HEK293 (cell line): Measurements from ENCODE around the gene BRPF1.

ENCODE experiments used
- BCL6B ChIP-seq: fragments of 450-650 bp; formaldehyde crosslinking; IDR thresholded peaks from 2 replicates; pipeline ENCODE4 v1.5.1; 2017; ENCODE audit warnings: missing biosample characterization, missing genetic modification characterization
- YY1 ChIP-seq: fragments of 450-650 bp; formaldehyde crosslinking; IDR thresholded peaks from 2 replicates; pipeline ENCODE4 v1.5.1; 2018; ENCODE audit warnings: missing biosample characterization, missing genetic modification characterization
- ZFP3 ChIP-seq: fragments of 450-650 bp; formaldehyde crosslinking; IDR thresholded peaks from 2 replicates; pipeline ENCODE4 v1.5.1; 2016; ENCODE audit warnings: low read depth, missing biosample characterization, missing genetic modification characterization
- ZNF114 ChIP-seq: fragments of 450-650 bp; formaldehyde crosslinking; IDR thresholded peaks from 2 replicates; pipeline ENCODE4 v1.5.0; 2017; ENCODE audit warnings: missing biosample characterization, missing genetic modification characterization
- ZNF175 ChIP-seq: fragments of 450-650 bp; formaldehyde crosslinking; IDR thresholded peaks from 2 replicates; pipeline ENCODE4 v1.5.1; 2016; ENCODE audit warnings: missing biosample characterization, missing genetic modification characterization
- ZNF211 ChIP-seq: fragments of 450-650 bp; formaldehyde crosslinking; IDR thresholded peaks from 2 replicates; pipeline ENCODE4 v1.5.1; 2016; ENCODE audit warnings: low read depth, missing biosample characterization, missing genetic modification characterization
- ZNF423 ChIP-seq: fragments of 450-650 bp; formaldehyde crosslinking; IDR thresholded peaks from 2 replicates; pipeline ENCODE4 v1.5.1; 2016; ENCODE audit warnings: missing biosample characterization, missing genetic modification characterization
- ZNF530 ChIP-seq: fragments of 450-650 bp; formaldehyde crosslinking; IDR thresholded peaks from 2 replicates; pipeline ENCODE4 v1.5.1; 2016; ENCODE audit warnings: low read depth, missing biosample characterization, missing genetic modification characterization
- ZNF555 ChIP-seq: fragments of 450-650 bp; formaldehyde crosslinking; conservative IDR thresholded peaks from 2 replicates; pipeline ENCODE4 v1.5.1; 2017; ENCODE audit warnings: missing biosample characterization, mild to moderate bottlenecking, missing genetic modification characterization, inconsistent platforms
- TF ChIP-seq, protein P1 (sequence below): fragments of 450-650 bp; formaldehyde crosslinking; IDR thresholded peaks from 2 replicates; pipeline ENCODE4 v1.5.1; 2016; ENCODE audit warnings: missing biosample characterization, missing genetic modification characterization
- TF ChIP-seq, protein P2 (sequence below): fragments of 450-650 bp; formaldehyde crosslinking; IDR thresholded peaks from 2 replicates; pipeline ENCODE4 v1.5.1; 2016; ENCODE audit warnings: missing biosample characterization, missing genetic modification characterization
- TF ChIP-seq, protein P3 (sequence below): fragments of 450-650 bp; formaldehyde crosslinking; IDR thresholded peaks from 2 replicates; pipeline ENCODE4 v1.5.1; 2016; ENCODE audit warnings: missing biosample characterization, missing genetic modification characterization, low read depth
- TF ChIP-seq, protein P4 (sequence below): fragments of 450-650 bp; formaldehyde crosslinking; IDR thresholded peaks from 2 replicates; pipeline ENCODE4 v1.5.1; 2016; ENCODE audit warnings: missing biosample characterization, missing genetic modification characterization

GRCh38 chr3:9697892-9698291 lies 33.6 kb upstream of the BRPF1 start:
- TF ChIP-seq, protein P1, sequence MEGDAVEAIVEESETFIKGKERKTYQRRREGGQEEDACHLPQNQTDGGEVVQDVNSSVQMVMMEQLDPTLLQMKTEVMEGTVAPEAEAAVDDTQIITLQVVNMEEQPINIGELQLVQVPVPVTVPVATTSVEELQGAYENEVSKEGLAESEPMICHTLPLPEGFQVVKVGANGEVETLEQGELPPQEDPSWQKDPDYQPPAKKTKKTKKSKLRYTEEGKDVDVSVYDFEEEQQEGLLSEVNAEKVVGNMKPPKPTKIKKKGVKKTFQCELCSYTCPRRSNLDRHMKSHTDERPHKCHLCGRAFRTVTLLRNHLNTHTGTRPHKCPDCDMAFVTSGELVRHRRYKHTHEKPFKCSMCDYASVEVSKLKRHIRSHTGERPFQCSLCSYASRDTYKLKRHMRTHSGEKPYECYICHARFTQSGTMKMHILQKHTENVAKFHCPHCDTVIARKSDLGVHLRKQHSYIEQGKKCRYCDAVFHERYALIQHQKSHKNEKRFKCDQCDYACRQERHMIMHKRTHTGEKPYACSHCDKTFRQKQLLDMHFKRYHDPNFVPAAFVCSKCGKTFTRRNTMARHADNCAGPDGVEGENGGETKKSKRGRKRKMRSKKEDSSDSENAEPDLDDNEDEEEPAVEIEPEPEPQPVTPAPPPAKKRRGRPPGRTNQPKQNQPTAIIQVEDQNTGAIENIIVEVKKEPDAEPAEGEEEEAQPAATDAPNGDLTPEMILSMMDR (tag by site-specific recombination), result no peak
- no peak for TF ChIP-seq ZNF114 (tag by site-specific recombination)
- TF ChIP-seq ZNF530, result no peak
- TF ChIP-seq BCL6B, result no peak
- TF ChIP-seq ZNF555 (tag by site-specific recombination), result no peak
- no peak for TF ChIP-seq ZFP3 (tag by site-specific recombination)
- no peak for TF ChIP-seq ZNF175 (tag by site-specific recombination)
- TF ChIP-seq, protein P2, sequence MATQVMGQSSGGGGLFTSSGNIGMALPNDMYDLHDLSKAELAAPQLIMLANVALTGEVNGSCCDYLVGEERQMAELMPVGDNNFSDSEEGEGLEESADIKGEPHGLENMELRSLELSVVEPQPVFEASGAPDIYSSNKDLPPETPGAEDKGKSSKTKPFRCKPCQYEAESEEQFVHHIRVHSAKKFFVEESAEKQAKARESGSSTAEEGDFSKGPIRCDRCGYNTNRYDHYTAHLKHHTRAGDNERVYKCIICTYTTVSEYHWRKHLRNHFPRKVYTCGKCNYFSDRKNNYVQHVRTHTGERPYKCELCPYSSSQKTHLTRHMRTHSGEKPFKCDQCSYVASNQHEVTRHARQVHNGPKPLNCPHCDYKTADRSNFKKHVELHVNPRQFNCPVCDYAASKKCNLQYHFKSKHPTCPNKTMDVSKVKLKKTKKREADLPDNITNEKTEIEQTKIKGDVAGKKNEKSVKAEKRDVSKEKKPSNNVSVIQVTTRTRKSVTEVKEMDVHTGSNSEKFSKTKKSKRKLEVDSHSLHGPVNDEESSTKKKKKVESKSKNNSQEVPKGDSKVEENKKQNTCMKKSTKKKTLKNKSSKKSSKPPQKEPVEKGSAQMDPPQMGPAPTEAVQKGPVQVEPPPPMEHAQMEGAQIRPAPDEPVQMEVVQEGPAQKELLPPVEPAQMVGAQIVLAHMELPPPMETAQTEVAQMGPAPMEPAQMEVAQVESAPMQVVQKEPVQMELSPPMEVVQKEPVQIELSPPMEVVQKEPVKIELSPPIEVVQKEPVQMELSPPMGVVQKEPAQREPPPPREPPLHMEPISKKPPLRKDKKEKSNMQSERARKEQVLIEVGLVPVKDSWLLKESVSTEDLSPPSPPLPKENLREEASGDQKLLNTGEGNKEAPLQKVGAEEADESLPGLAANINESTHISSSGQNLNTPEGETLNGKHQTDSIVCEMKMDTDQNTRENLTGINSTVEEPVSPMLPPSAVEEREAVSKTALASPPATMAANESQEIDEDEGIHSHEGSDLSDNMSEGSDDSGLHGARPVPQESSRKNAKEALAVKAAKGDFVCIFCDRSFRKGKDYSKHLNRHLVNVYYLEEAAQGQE (tag by site-specific recombination), result no peak
- TF ChIP-seq, protein P3, sequence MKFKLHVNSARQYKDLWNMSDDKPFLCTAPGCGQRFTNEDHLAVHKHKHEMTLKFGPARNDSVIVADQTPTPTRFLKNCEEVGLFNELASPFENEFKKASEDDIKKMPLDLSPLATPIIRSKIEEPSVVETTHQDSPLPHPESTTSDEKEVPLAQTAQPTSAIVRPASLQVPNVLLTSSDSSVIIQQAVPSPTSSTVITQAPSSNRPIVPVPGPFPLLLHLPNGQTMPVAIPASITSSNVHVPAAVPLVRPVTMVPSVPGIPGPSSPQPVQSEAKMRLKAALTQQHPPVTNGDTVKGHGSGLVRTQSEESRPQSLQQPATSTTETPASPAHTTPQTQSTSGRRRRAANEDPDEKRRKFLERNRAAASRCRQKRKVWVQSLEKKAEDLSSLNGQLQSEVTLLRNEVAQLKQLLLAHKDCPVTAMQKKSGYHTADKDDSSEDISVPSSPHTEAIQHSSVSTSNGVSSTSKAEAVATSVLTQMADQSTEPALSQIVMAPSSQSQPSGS (tag by site-specific recombination), result no peak
- TF ChIP-seq, protein P4, sequence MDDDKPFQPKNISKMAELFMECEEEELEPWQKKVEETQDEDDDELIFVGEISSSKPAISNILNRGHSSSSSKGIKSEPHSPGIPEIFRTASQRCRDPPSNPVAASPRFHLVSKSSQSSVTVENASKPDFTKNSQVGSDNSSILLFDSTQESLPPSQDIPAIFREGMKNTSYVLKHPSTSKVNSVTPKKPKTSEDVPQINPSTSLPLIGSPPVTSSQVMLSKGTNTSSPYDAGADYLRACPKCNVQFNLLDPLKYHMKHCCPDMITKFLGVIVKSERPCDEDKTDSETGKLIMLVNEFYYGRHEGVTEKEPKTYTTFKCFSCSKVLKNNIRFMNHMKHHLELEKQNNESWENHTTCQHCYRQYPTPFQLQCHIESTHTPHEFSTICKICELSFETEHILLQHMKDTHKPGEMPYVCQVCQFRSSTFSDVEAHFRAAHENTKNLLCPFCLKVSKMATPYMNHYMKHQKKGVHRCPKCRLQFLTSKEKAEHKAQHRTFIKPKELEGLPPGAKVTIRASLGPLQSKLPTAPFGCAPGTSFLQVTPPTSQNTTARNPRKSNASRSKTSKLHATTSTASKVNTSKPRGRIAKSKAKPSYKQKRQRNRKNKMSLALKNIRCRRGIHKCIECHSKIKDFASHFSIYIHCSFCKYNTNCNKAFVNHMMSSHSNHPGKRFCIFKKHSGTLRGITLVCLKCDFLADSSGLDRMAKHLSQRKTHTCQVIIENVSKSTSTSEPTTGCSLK (tag by site-specific recombination), result no peak
- no peak for TF ChIP-seq ZNF423 (tag by site-specific recombination)
- no peak for TF ChIP-seq YY1 (tag by site-specific recombination)
- no peak for TF ChIP-seq ZNF211
